Dermis microvascular lymphatic vessel endothelial cell (primary cell): Measurements from ENCODE around the gene PTGES3. TPM values are rescaled to one million over a fixed set of nuclear protein-coding genes. Genes with fewer than 3 reads are reported as not detected.
"Not testable (repeated sequence)": the region's sequence is repeated elsewhere in the genome, so short reads cannot be mapped to it uniquely, and the experiment has no call there.

Experiments
- DNase-seq, 2 donors: peaks; one replicate each; pipeline versions ENCODE4 v3.0.0 to v3.0.0-alpha.2; 2010; ENCODE audit warnings: low read depth in 2 of 2
- total RNA-seq: library from RNA; depleted of rRNA; stranded (reverse); fragments of >200 nt; gene quantifications from 2 replicates; pipeline ENCODE4 v1.2.1, GENCODE V29; 2014

Gene PTGES3, protein sequence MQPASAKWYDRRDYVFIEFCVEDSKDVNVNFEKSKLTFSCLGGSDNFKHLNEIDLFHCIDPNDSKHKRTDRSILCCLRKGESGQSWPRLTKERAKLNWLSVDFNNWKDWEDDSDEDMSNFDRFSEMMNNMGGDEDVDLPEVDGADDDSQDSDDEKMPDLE
- total RNA-seq, result 56.8 and 63.4 TPM in 2 replicates

GRCh38 chr12:56688129-56688845 lies at the start of gene PTGES3:
PTGES3 (minus strand) TSS chr12:56688284; CDS start chr12:56687999, 285 bp downstream.
- peak; percentile 88 to 98 for DNase-seq

DNA sequence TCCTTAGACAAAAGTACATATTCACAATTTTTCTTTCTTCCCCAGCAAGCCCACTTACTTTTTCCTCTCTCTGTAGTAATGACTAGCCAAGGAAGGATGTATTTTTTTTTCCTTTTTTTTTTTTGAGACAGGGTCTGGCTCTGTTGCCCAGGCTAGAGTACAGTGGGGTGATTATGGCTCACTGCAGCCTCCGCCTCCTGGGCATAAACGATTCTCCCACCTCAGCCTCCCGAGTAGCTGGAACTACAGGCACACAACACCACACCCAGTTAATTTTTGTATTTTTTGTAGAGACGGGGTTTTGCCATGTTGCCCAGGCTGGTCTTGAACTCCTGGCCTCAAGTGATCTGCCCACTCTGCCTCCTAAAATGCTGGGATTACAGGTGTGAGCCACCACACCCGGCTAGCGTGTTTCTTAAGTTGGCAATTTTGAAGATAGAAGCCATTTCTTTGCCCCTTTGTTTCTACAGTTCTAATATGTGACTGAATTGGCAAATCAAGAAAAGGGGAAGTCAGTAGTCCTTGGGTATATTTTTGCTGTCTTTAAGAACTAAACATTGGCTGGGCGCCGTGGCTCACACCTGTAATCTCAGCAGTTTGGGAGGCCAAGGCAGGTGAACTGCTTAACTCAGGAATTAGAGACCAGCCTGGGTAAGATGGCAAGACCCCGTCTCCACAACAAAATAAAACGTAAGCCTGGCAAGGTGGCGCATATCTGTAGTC lies 40.2 kb upstream of the PTGES3 start:
- DNase-seq, result no peak

DNA sequence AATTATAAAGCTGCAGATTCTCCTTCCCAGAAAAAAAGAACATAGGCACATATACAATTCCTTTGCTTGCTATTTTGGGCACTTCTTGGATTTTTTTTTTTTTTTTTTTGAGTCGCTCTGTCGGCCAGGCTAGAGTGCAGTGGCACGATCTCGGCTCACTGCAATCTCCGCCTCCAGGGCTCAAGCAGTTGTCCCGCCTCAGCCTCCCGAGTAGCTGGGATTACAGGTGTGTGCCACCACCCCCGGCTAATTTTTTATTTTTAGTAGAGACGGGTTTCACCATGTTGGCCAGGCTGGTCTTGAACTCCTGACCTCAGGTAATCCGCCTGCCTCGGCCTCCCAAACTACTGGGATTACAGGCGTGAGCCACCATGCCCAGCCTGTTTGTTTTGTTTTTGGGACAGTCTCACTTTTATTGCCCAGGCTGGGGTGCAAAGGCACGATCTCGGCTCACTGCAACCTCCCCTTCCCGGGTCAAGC lies 38.2 kb upstream of the PTGES3 start:
- DNase-seq, result not testable (repeated sequence)

- peak in 1 of 2 donors; percentile 9 for DNase-seq
Observed at GRCh38 chr12:56725723-56726102, 37.6 kb upstream of the PTGES3 start.

GRCh38 chr12:56724972-56725722 lies 37.1 kb upstream of the PTGES3 start, which contains the start of gene NACA:
NACA (minus strand) TSS chr12:56725299; CDS start chr12:56724521, 778 bp downstream.
- peak; percentile 95 to 99 for DNase-seq

GRCh38 chr12:56724701-56724971 lies 36.6 kb upstream of the PTGES3 start:
- DNase-seq, result no peak

- DNase-seq, result peak; percentile 37 to 70
Observed at GRCh38 chr12:56723889-56724700, 36.0 kb upstream of the PTGES3 start.

- no peak for DNase-seq
Observed at GRCh38 chr12:56723352-56723751, 35.3 kb upstream of the PTGES3 start.

DNA sequence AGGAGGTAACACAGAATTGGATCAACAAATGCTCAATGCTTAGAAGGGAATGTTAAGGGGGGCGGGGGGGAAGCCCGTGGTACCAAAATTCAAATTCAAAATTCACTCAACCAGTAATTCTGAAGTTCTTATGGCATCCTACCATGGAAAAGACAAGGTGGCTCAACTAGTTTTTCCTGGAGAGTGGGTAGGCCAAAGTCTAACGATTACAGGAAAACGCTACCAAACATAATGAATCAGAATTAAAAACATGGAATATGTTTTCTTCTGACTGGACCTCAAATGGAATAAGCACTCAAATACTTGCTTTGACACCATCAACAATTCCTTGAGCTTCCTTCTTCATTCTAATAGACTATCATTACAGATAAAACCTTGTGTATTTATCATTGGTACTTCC lies 34.7 kb upstream of the PTGES3 start:
- DNase-seq, result no peak

DNA sequence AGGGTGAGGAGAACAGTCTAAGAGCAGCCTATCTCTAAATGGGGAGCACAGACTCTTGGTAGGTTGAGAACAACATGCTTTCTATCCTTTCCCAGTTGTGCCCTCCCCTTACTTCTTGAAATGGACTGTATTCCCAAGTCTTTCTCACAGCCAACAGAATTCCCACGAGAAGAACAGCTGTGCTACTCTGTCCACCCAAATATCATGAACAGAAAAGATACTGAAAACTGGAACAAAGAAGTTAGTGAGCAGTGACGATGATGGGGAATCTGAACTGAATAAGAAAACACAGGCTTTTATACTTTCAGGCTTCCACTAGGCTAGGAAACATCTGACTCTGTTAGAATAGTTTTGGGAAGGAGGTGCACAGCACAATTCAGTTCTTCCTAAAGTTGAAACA lies 33.6 kb upstream of the PTGES3 start:
- DNase-seq, result no peak

DNA sequence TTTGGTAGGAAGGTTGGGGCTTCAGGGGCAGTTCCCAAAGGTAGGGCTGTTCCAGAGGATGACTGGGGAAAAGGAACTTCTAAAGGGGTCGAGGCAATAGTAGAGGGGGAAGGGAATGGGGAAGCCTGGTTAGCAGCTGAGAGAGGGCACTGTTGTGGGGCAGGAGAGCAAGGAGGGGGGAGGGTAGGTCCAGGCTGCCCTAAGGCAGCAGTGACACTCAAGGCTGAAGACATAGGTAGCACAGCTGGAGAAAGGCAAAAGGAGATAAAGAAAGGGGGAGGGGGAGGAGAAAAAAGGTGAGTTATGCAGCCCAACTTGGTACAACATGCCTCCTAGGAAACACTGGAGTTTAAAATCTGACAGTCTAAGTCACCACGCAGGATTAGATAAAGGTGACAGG lies 33.1 kb upstream of the PTGES3 start:
- no peak for DNase-seq

GRCh38 chr12:56720731-56721151 lies 32.7 kb upstream of the PTGES3 start:
- no peak for DNase-seq

GRCh38 chr12:56719056-56719455 lies 31.0 kb upstream of the PTGES3 start:
- no peak for DNase-seq

GRCh38 chr12:56718636-56719035 lies 30.6 kb upstream of the PTGES3 start:
- no peak for DNase-seq

- no peak for DNase-seq
Observed at GRCh38 chr12:56718149-56718548, 30.1 kb upstream of the PTGES3 start.

DNA sequence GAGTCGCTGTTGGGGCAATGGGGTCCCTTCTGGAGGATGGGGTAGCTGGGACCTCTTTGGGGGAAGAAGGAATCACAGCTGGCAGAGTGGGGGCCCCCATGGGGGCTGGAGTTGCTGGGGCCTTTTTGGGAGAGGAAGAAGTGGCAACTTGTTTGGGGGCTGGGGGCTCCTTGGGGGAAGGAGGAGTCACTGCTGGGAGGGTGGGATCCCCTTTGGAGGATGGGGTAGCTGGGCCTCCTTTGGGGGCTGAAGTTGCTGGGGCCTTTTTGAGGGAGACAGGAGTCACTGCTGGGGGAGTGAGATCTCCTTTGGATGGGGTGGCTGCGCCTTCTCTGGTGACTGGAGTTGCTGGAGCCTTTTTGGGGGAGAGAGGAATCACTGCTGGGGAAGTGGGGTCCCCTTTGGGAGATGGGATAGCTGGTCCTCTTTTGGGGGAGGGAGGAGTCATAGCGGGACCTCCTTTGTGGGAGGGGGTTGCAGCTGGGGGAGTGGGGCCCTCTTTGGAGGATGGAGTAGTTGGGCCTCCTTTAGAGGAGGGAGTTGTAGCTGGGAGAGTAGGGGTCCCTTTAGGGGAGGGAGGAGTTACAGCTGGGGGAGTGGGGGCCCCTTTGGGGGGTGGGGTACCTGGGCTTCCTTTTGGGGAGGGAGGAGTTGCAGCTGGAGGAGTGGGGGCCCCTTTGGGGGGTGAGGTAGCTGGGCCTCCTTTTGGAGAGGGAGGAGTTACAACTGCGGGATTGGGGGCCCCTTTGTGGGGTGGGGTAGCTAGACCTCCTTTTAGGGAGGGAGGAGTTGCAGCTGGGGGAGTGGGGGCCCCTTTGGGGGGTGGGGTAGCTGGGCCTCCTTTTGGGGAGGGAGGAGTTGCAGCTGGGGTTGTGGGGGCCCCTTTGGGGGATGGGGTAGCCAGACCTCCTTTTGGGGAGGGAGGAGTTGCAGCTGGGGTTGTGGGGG lies 29.1 kb upstream of the PTGES3 start:
- no peak for DNase-seq

- DNase-seq, result no peak
Observed at GRCh38 chr12:56716458-56716857, 28.4 kb upstream of the PTGES3 start.

- DNase-seq, result no peak
Observed at GRCh38 chr12:56715798-56716197, 27.7 kb upstream of the PTGES3 start.

DNA sequence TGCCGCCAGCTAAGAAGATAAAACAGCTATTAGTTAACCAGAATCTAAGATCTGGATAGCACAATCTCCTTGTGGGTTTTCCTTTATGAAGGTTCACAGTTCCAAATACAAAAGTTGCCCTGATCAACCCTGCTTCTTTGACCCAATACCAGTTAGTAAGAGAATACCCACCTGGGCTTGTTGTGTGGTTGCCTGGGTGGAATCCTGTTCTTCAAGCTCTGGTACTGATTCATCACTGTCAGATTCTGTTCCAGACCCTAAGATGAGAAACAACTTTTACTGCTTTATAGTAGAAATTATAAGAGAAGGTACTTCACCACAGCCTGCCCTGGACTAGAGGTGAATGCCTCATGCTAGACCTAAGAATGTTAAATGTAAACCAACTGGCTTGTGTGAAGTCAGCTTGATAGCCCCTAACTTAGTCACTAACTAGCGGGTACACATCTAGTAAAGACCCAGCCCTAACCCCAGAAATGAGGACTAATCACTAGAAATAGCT lies 26.4 kb upstream of the PTGES3 start:
- no peak for DNase-seq

DNA sequence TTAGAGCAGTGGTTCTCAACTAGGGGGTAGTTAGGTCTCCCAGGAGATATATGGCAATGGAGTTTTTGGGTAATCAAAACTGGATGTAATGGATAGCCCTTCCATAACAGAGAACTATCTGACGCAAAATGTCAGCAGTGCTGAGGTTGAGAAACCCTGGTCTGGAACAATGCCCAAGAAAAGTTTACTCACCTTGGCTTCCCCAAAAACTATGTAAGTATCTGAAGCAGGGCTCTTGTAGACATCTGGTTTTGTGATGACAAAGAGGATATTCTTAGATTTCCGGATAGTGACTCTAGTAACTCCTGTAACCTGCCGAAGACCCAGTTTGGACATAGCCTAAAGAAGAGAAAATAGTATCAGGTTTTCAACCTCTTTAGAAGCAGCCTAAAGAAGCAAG lies 25.3 kb upstream of the PTGES3 start:
- DNase-seq, result no peak
